SK-N-MC (cell line): ENCODE measurements around the gene GPATCH2.

Source experiments
- EZH2 ChIP-seq: fragments of 200-600 bp; sonication (generic); IDR thresholded peaks from one replicate; pipeline ENCODE4 v1.6.1; 2017; ENCODE audit warnings: antibody characterized with exemption
- POLR2AphosphoS5 ChIP-seq: IDR thresholded peaks from 2 replicates; pipeline ENCODE4 v1.6.1; 2012; ENCODE audit warnings: mild to moderate bottlenecking, low read depth, low read length, borderline replicate concordance

DNA sequence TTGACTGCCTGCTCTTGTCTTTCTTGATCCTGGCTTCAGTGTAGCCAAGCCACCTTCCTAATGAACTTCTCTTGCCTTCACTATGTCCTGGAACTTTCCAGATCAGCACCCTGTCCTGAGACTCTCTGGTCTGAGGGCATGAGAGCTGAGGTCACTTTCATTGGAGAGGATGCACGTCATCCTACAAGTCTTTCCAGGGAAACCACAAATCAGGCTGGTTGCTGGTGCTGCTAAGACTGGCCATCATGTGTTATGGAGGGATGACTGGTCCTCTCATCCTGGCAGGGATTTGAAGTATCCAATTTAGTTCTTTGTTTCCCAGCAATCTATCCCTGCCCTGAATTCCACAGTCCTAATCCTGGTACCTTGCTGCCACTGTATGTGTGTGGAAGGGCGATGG lies 228.6 kb downstream of the GPATCH2 start:
- TF ChIP-seq EZH2, result no peak
- no peak for TF ChIP-seq POLR2AphosphoS5
